ENCODE data around the gene PUS1. TPM values are rescaled to one million over a fixed set of nuclear protein-coding genes. Genes with fewer than 3 reads are reported as not detected.

The PUS1 gene
- total RNA-seq, 1 experiment from 2014 or later: 74.0 TPM

DNA sequence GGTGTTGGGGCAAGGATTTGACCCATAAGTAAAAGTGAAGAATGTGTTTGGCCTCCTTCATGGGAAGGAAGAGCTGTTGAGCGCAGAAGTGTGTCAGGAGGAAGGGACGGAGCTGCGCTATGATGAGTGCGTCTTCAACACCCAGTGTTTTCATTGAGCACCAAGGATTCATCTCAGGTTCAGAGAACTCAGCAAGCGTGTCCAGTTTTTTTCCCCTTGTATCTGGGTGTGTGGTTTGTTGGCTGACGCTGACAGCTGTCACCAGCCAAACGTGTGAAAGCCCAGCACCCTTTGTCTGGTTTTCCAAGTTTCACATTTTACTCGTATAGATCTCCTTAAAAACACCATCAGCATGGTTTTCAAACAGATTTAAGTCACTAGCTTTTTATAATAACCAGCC lies 33.0 kb downstream of the PUS1 start:
- POLR2A ChIA-PET (ENCODE audit: unreplicated experiment): no interaction called here
- BruUV-seq (replicated peaks): no TSS peak
- intact Hi-C loops (cut with micrococcal nuclease): no loop called here

DNA sequence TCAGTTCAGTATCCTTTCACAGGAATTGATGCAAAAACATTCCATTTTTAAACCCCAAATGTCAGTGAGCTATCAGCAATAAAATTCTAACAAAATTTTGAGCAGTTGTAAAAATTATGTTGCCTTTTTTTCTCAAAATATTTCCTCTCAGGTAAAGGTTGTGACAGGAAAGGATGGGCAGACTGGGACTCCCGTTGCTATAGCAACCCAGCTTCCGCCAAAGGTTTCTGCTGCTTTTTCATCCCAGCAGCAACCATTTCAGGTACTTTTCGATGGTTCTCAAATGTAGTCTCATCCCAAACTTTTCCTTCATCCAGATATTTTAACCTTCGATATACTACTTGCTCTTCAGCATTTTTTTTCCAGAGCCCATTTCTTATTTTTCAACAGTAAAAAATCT lies 34.3 kb downstream of the PUS1 start:
- Histone ChIP-seq H3K9me3 (ENCODE audit: low read length) (no peaks in the 10 kb centered on the region), H3K9me2 (replicated peaks; ENCODE audit: low read length) (no peaks in the 10 kb centered on the region), H3K27ac (ENCODE audit: low read length) (no peak overlapping the region), H3K9ac (ENCODE audit: low read length) (no peak overlapping the region), H3K27me3 (ENCODE audit: low read length) (no peaks in the 10 kb centered on the region), H3K36me3 (ENCODE audit: low read depth, low read length) (peaks cover 7% of the 10 kb centered on the region), H3K79me2 (ENCODE audit: low read length) (peaks cover 87% of the 10 kb centered on the region), H3F3A (ENCODE audit: low read length, unreplicated experiment) (peaks cover 5% of the 10 kb centered on the region), H4K20me1 (ENCODE audit: low read length) (peaks cover 46% of the 10 kb centered on the region), H3K4me1 (ENCODE audit: insufficient read depth, low read length) (peaks cover 28% of the 10 kb centered on the region), H2AFZ (ENCODE audit: low read length) (no peak overlapping the region), H3K4me2 (ENCODE audit: low read length) (no peak overlapping the region), H3K4me3 (ENCODE audit: low read length) (no peak overlapping the region)
- ChIA-PET POLR2A (ENCODE audit: unreplicated experiment) (interaction anchor here (0.6 kb wide), 1 partner anchor 17 kb away, joined by 5 read pairs; no protein-coding TSS in a partner anchor), CTCF (no interaction called here)
- DNase-seq (no peak), ATAC-seq (no peak)
- no TSS peak for BruUV-seq (replicated peaks)
- TF ChIP-seq EZH2phosphoT487 (IDR thresholded peaks at IDR 0.05; ENCODE audit: borderline replicate concordance, low read length) (no peak), EZH2 (IDR thresholded peaks at IDR 0.05; ENCODE audit: low read length, unreplicated experiment) (no peak)
- TF ChIP-seq, protein P1, sequence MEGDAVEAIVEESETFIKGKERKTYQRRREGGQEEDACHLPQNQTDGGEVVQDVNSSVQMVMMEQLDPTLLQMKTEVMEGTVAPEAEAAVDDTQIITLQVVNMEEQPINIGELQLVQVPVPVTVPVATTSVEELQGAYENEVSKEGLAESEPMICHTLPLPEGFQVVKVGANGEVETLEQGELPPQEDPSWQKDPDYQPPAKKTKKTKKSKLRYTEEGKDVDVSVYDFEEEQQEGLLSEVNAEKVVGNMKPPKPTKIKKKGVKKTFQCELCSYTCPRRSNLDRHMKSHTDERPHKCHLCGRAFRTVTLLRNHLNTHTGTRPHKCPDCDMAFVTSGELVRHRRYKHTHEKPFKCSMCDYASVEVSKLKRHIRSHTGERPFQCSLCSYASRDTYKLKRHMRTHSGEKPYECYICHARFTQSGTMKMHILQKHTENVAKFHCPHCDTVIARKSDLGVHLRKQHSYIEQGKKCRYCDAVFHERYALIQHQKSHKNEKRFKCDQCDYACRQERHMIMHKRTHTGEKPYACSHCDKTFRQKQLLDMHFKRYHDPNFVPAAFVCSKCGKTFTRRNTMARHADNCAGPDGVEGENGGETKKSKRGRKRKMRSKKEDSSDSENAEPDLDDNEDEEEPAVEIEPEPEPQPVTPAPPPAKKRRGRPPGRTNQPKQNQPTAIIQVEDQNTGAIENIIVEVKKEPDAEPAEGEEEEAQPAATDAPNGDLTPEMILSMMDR (conservative IDR thresholded peaks at IDR 0.05; ENCODE audit: low read depth, low read length): no peak
- intact Hi-C loops (cut with micrococcal nuclease): no loop called here

More for the DNA sequence above, 33.0 kb downstream of the PUS1 start:
- Histone ChIP-seq H3K4me3 (ENCODE audit: low read length) (no peak overlapping the region), H3K27me3 (ENCODE audit: low read length) (no peaks in the 10 kb centered on the region), H2AFZ (ENCODE audit: low read length) (no peak overlapping the region), H3K36me3 (ENCODE audit: low read depth, low read length) (peaks cover 7% of the 10 kb centered on the region), H3K4me2 (ENCODE audit: low read length) (no peak overlapping the region), H3K27ac (ENCODE audit: low read length) (no peak overlapping the region), H3K4me1 (ENCODE audit: insufficient read depth, low read length) (peaks cover 28% of the 10 kb centered on the region), H3K79me2 (ENCODE audit: low read length) (peaks cover 87% of the 10 kb centered on the region), H3K9me2 (replicated peaks; ENCODE audit: low read length) (no peaks in the 10 kb centered on the region), H4K20me1 (ENCODE audit: low read length) (peaks cover 53% of the 10 kb centered on the region), H3K9ac (ENCODE audit: low read length) (no peak overlapping the region), H3K9me3 (ENCODE audit: low read length) (no peaks in the 10 kb centered on the region), H3F3A (ENCODE audit: low read length, unreplicated experiment) (peaks cover 5% of the 10 kb centered on the region)
- TF ChIP-seq, protein P1 (conservative IDR thresholded peaks at IDR 0.05; ENCODE audit: low read depth, low read length): no peak
- TF ChIP-seq EZH2phosphoT487 (IDR thresholded peaks at IDR 0.05; ENCODE audit: borderline replicate concordance, low read length): no peak
- no peak for TF ChIP-seq EZH2 (IDR thresholded peaks at IDR 0.05; ENCODE audit: low read length, unreplicated experiment)
- no peak for DNase-seq
- no peak for ATAC-seq
- CTCF ChIA-PET: no interaction called here

DNA sequence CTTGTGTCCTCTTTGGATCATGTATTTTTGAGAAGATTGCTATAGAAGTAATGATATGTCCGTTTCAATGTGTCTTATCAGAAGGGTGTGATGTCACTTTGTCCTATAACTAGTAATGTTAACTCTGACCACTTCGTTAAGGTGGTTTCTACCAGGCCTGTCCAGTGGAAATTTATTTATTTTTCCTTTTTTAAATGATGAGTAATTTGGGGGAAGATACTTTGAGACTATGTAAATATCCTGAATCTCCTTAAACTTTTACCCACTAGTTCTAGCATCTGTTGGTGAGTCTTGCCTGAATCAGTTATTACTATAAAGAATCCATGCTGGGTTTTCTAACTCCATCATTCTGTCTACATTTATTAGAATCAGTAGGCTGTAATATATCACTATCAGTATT lies 36.0 kb downstream of the PUS1 start:
- H3K9ac ChIP-seq (ENCODE audit: low read length): 0 out of 2 replicates have a peak overlapping the region, but pooled peaks have one; percentile 2
- peaks cover 87% of the 10 kb centered on the region for H3K79me2 ChIP-seq (ENCODE audit: low read length)
- BruUV-seq (replicated peaks): no TSS peak
- TF ChIP-seq, protein P1 (conservative IDR thresholded peaks at IDR 0.05; ENCODE audit: low read depth, low read length): no peak
- TF ChIP-seq EZH2 (IDR thresholded peaks at IDR 0.05; ENCODE audit: low read length, unreplicated experiment): no peak
- TF ChIP-seq EZH2phosphoT487 (IDR thresholded peaks at IDR 0.05; ENCODE audit: borderline replicate concordance, low read length): no peak
- ATAC-seq: peak; percentile 98
- DNase-seq: peak; percentile 79
- no peaks in the 10 kb centered on the region for H3K9me2 ChIP-seq (replicated peaks; ENCODE audit: low read length)
- peak overlapping the region; percentile 71 for H3K27ac ChIP-seq (ENCODE audit: low read length)
- no peak overlapping the region for H2AFZ ChIP-seq (ENCODE audit: low read length)
- peak overlapping the region; percentile 39 for H3K4me3 ChIP-seq (ENCODE audit: low read length)
- peaks cover 28% of the 10 kb centered on the region for H3K4me1 ChIP-seq (ENCODE audit: insufficient read depth, low read length)
- ChIA-PET POLR2A (ENCODE audit: unreplicated experiment) (no interaction called here), CTCF (no interaction called here)
- no peaks in the 10 kb centered on the region for H3K9me3 ChIP-seq (ENCODE audit: low read length)
- peaks cover 5% of the 10 kb centered on the region for H3F3A ChIP-seq (ENCODE audit: low read length, unreplicated experiment)
- H3K27me3 ChIP-seq (ENCODE audit: low read length): no peaks in the 10 kb centered on the region
- H3K4me2 ChIP-seq (ENCODE audit: low read length): peak overlapping the region; percentile 65
- intact Hi-C loops (cut with micrococcal nuclease): loop anchor here (1.0 kb wide), 1 partner anchor 15 kb away; no protein-coding TSS in a partner anchor
- H4K20me1 ChIP-seq (ENCODE audit: low read length): peaks cover 37% of the 10 kb centered on the region
- H3K36me3 ChIP-seq (ENCODE audit: low read depth, low read length): peaks cover 7% of the 10 kb centered on the region
